OCI-LY7 (cell line): ENCODE results near the gene PHACTR1.

Experiments used
- EZH2phosphoT487 ChIP-seq: fragments of 200-600 bp; sonication (generic); IDR thresholded peaks from 2 replicates; pipeline ENCODE4 v1.6.1; 2018; ENCODE audit warnings: low read depth, borderline replicate concordance, mild to moderate bottlenecking, mixed run types, antibody characterized with exemption, low read length, moderate library complexity, mixed read lengths
- TF ChIP-seq, protein P1 (sequence below): fragments of 200-600 bp; sonication (generic); conservative IDR thresholded peaks from 2 replicates; pipeline ENCODE4 v1.5.1; 2014; ENCODE audit warnings: mild to moderate bottlenecking, antibody characterized with exemption, low read length, moderate library complexity, mixed read lengths

DNA sequence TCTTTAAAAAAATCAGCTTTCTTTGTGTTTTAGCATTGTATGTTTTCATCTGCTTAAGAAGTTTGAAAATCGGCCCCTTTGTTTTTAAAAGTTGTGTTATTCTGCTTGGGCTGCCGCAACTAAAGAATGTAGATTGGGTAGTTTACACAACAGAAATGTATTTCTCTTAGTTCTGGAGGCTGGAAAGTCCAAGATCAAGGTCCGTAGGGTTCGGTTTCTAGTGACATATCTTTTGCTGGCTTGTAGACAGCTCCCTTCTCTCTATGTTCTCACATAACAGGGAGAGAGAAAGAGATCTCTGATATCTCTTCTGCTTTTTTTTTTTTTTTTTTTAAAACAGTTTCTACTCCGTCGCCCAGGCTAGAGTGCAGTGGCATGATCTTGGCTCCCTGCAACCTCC lies 473.1 kb downstream of the PHACTR1 start:
- TF ChIP-seq, protein P1, sequence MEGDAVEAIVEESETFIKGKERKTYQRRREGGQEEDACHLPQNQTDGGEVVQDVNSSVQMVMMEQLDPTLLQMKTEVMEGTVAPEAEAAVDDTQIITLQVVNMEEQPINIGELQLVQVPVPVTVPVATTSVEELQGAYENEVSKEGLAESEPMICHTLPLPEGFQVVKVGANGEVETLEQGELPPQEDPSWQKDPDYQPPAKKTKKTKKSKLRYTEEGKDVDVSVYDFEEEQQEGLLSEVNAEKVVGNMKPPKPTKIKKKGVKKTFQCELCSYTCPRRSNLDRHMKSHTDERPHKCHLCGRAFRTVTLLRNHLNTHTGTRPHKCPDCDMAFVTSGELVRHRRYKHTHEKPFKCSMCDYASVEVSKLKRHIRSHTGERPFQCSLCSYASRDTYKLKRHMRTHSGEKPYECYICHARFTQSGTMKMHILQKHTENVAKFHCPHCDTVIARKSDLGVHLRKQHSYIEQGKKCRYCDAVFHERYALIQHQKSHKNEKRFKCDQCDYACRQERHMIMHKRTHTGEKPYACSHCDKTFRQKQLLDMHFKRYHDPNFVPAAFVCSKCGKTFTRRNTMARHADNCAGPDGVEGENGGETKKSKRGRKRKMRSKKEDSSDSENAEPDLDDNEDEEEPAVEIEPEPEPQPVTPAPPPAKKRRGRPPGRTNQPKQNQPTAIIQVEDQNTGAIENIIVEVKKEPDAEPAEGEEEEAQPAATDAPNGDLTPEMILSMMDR, result no peak
- no peak for TF ChIP-seq EZH2phosphoT487
